OCI-LY7 (cell line): ENCODE data around the gene LACC1. TPM values are rescaled to one million over a fixed set of nuclear protein-coding genes. Genes with fewer than 3 reads are reported as not detected.

Experiments
- BruUV-seq: library from RNA; stranded (reverse); fragments of 400-500 nt; replicated peaks from 2 replicates; lab custom pipeline; 2021; lab: Mats Ljungman, UMichigan
- CTCF ChIA-PET: fragments of 300-600 bp; sonication (Branson Sonifier 250); formaldehyde crosslinking; loops from one replicate; lab custom pipeline; 2022; ENCODE audit warnings: antibody characterized with exemption; ENCODE audit not compliant: unreplicated experiment; lab: Charles Lee
- POLR2A ChIA-PET: fragments of 300-600 bp; sonication (Branson Sonifier 250); formaldehyde crosslinking; loops from one replicate; lab custom pipeline; 2022; ENCODE audit warnings: antibody characterized with exemption; lab: Charles Lee
- DNase-seq: peaks from one replicate; pipeline ENCODE4 v3.0.0-alpha.2; 2015; ENCODE audit warnings: low spot score
- H2AFZ ChIP-seq: fragments of 200-600 bp; sonication (generic), shearing (Covaris generic); 2 replicates; pipeline ENCODE4 v1.6.1; 2014; ENCODE audit warnings: mild to moderate bottlenecking, antibody characterized with exemption, low read length, moderate library complexity
- H3K27ac ChIP-seq: fragments of 200-600 bp; sonication (generic); 2 replicates; pipeline ENCODE4 v1.5.1; 2014; ENCODE audit warnings: mixed run types, low read depth, mild to moderate bottlenecking, moderate library complexity, low read length, inconsistent platforms; ENCODE audit not compliant: poor library complexity, severe bottlenecking
- H3K36me3 ChIP-seq: fragments of 200-600 bp; sonication (generic); 2 replicates; pipeline ENCODE4 v1.6.1; 2014; ENCODE audit warnings: mild to moderate bottlenecking, antibody characterized with exemption, low read length, moderate library complexity, mixed read lengths; ENCODE audit not compliant: insufficient read depth
- H3K4me1 ChIP-seq: fragments of 200-600 bp; sonication (generic); 2 replicates; pipeline ENCODE4 v1.5.1; 2014; ENCODE audit warnings: mild to moderate bottlenecking, low read length; ENCODE audit not compliant: insufficient read depth, poor library complexity, severe bottlenecking
- H3K4me2 ChIP-seq: fragments of 200-600 bp; sonication (generic); 2 replicates; pipeline ENCODE4 v1.6.1; 2014; ENCODE audit warnings: mild to moderate bottlenecking, low read length
- H3K4me3 ChIP-seq: fragments of 200-600 bp; sonication (generic); 2 replicates; pipeline ENCODE4 v1.5.1; 2014; ENCODE audit warnings: mild to moderate bottlenecking, low read depth, low read length; ENCODE audit not compliant: poor library complexity, severe bottlenecking
- H3K79me2 ChIP-seq: fragments of 200-600 bp; sonication (generic); 2 replicates; pipeline ENCODE4 v1.6.1; 2016; ENCODE audit warnings: low read depth, mild to moderate bottlenecking, low read length, moderate library complexity, mixed read lengths; ENCODE audit not compliant: insufficient read depth
- H3K9me2 ChIP-seq: fragments of 200-600 bp; sonication (generic); 2 replicates; pipeline ENCODE4 v1.6.1; 2016; ENCODE audit warnings: mild to moderate bottlenecking, low read length, mixed read lengths; ENCODE audit not compliant: insufficient read depth
- H3K9me3 ChIP-seq: fragments of 200-600 bp; sonication (generic); 2 replicates; pipeline ENCODE4 v1.6.1; 2014; ENCODE audit warnings: mild to moderate bottlenecking, mixed run types, low read length, mixed read lengths
- H4K20me1 ChIP-seq: fragments of 200-600 bp; sonication (generic); 2 replicates; pipeline ENCODE4 v1.6.1; 2014; ENCODE audit warnings: mild to moderate bottlenecking, antibody characterized with exemption, low read length, moderate library complexity, mixed read lengths; ENCODE audit not compliant: insufficient read depth
- EZH2phosphoT487 ChIP-seq: fragments of 200-600 bp; sonication (generic); IDR thresholded peaks from 2 replicates; pipeline ENCODE4 v1.6.1; 2018; ENCODE audit warnings: low read depth, borderline replicate concordance, mild to moderate bottlenecking, mixed run types, antibody characterized with exemption, low read length, moderate library complexity, mixed read lengths
- intact Hi-C: fragments of 100-400 bp; cut with micrococcal nuclease; formaldehyde crosslinking; loops from one replicate; pipeline ENCODE4 v1.10.0; 2022; ENCODE audit not compliant: unreplicated experiment
- total RNA-seq, 2 experiments: library from RNA; depleted of rRNA in 1 of 2; stranded (reverse); fragments of >200 nt in 1 of 2; shearing (Covaris generic) in 1 of 2; gene quantifications; 2 replicates each; pipeline ENCODE4 v1.2.3, GENCODE V29; 2014 to 2022
- TF ChIP-seq, protein P1 (sequence below): fragments of 200-600 bp; sonication (generic); conservative IDR thresholded peaks from 2 replicates; pipeline ENCODE4 v1.5.1; 2014; ENCODE audit warnings: mild to moderate bottlenecking, antibody characterized with exemption, low read length, moderate library complexity, mixed read lengths

LACC1 gene
- total RNA-seq, 2 experiments from 2014 or later, result 3.5 to 11.3 TPM

DNA sequence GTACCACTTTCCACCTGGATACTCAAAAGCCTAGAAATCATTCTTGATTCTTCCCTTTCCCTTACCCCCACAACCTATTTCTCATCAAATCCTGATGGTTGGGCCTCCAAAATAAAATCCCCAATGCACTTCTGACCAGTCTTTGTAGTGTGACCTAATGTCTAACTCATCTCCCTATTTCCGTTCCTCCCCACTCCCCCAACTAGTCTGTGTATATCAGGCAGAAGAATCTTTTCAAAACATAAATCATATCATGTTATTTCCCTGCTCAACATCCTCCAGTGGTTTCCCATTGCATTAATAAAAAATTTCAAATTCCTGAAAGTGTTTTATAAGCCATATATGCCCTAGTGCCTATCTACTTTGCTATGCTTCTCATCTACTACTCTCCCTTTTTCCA lies 17.8 kb upstream of the LACC1 start:
- CTCF ChIA-PET, result no interaction called here

DNA sequence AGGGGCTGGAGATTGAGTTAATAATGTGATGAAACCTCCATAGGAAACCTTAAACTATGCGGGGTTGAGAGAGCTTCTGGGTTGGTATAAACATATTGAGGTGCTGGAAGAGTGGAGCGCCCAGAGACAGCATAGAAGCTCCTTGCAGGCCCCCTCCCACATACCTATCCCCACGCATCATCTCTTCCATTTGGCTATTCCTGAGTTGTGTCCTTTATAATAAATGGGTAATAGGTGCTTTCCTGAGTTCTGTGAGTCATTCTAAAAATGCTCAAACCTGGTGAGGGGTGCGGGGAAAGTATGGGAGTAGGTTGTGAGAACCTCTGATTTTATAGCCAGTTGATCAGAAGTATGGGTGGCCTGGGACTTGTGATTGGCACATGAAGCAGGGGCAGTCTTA lies 14.8 kb upstream of the LACC1 start:
- no peaks in the 10 kb centered on the region for H3K4me1 ChIP-seq
- POLR2A ChIA-PET, result no interaction called here
- no peak overlapping the region for H3K27ac ChIP-seq
- intact Hi-C loops, result loop anchor here (5.0 kb wide), 2 partner anchors 778 to 893 kb away; no protein-coding TSS in a partner anchor
- no peaks in the 10 kb centered on the region for H4K20me1 ChIP-seq
- no peak for DNase-seq
- H3K4me3 ChIP-seq, result no peak overlapping the region
- no peak for TF ChIP-seq EZH2phosphoT487
- TF ChIP-seq, protein P1, sequence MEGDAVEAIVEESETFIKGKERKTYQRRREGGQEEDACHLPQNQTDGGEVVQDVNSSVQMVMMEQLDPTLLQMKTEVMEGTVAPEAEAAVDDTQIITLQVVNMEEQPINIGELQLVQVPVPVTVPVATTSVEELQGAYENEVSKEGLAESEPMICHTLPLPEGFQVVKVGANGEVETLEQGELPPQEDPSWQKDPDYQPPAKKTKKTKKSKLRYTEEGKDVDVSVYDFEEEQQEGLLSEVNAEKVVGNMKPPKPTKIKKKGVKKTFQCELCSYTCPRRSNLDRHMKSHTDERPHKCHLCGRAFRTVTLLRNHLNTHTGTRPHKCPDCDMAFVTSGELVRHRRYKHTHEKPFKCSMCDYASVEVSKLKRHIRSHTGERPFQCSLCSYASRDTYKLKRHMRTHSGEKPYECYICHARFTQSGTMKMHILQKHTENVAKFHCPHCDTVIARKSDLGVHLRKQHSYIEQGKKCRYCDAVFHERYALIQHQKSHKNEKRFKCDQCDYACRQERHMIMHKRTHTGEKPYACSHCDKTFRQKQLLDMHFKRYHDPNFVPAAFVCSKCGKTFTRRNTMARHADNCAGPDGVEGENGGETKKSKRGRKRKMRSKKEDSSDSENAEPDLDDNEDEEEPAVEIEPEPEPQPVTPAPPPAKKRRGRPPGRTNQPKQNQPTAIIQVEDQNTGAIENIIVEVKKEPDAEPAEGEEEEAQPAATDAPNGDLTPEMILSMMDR, result no peak
- H2AFZ ChIP-seq, result no peak overlapping the region
- no peak overlapping the region for H3K4me2 ChIP-seq
- H3K36me3 ChIP-seq, result peaks cover 10% of the 10 kb centered on the region; the same call in 1 of the 2 replicates
- BruUV-seq, result no TSS peak
- H3K9me2 ChIP-seq, result no peaks in the 10 kb centered on the region
- CTCF ChIA-PET, result no interaction called here
- H3K9me3 ChIP-seq, result no peaks in the 10 kb centered on the region
- no peaks in the 10 kb centered on the region for H3K79me2 ChIP-seq

More for the DNA sequence above, 17.8 kb upstream of the LACC1 start:
- H3K27ac ChIP-seq, result no peak overlapping the region
- no peaks in the 10 kb centered on the region for H3K79me2 ChIP-seq
- H3K4me3 ChIP-seq, result no peak overlapping the region
- POLR2A ChIA-PET, result no interaction called here
- BruUV-seq, result no TSS peak
- no peaks in the 10 kb centered on the region for H3K9me3 ChIP-seq
- H3K4me2 ChIP-seq, result no peak overlapping the region
- no peaks in the 10 kb centered on the region for H3K9me2 ChIP-seq
- H3K36me3 ChIP-seq, result no peaks in the 10 kb centered on the region
- no peak for DNase-seq
- H4K20me1 ChIP-seq, result no peaks in the 10 kb centered on the region
- H3K4me1 ChIP-seq, result no peaks in the 10 kb centered on the region
- TF ChIP-seq EZH2phosphoT487, result no peak
- TF ChIP-seq, protein P1, result no peak
- intact Hi-C loops, result no loop called here
- no peak overlapping the region for H2AFZ ChIP-seq

DNA sequence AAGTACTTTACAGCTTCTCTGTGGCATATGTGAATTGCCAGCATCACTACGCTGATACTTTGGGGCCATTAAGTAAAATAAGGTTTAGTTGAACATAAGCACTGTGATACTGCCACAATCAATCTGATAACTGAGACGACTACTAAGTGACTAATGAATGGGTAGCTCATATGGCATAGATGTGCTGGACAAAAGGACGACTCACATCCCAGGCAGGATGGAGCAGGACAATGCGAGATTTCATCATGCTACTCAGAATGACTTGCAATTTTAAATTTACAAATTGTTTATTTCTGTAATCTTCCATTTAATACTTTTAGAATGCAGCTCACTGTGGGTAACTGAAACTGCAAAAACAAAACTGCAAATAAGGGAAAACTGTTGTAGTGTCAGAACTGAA lies 13.8 kb upstream of the LACC1 start:
- intact Hi-C loops, result loop anchor here (5.0 kb wide), 2 partner anchors 779 to 894 kb away; no protein-coding TSS in a partner anchor
- no peak for DNase-seq
- Histone ChIP-seq H3K4me2 (no peak overlapping the region), H3K4me1 (no peaks in the 10 kb centered on the region), H2AFZ (no peak overlapping the region), H4K20me1 (no peaks in the 10 kb centered on the region), H3K9me3 (no peaks in the 10 kb centered on the region), H3K27ac (no peak overlapping the region), H3K79me2 (no peaks in the 10 kb centered on the region), H3K9me2 (no peaks in the 10 kb centered on the region), H3K4me3 (no peak overlapping the region), H3K36me3 (peaks cover 14% of the 10 kb centered on the region; the same call in 1 of the 2 replicates)
- CTCF ChIA-PET, result no interaction called here
- POLR2A ChIA-PET, result no interaction called here
- TF ChIP-seq EZH2phosphoT487, result no peak
- TF ChIP-seq, protein P1, result no peak
- no TSS peak for BruUV-seq
